AG04449 (cell line): ENCODE results near the gene ZNF281.
"Not testable (repeated sequence)": the region's sequence is repeated elsewhere in the genome, so short reads cannot be mapped to it uniquely, and the experiment has no call there.

Experiments
- CTCF ChIA-PET: fragments of 350-600 bp; formaldehyde crosslinking; extraction: SDS; loops from one replicate; lab custom pipeline; 2021; ENCODE audit warnings: antibody characterized with exemption; lab: Yijun Ruan, JAX
- POLR2A ChIA-PET: fragments of 400-600, 350-600 bp; formaldehyde crosslinking; extraction: SDS; loops from one replicate; lab custom pipeline; 2020; ENCODE audit warnings: antibody characterized with exemption, inconsistent platforms; lab: Yijun Ruan, JAX
- DNase-seq: peaks from one replicate; pipeline ENCODE4 v3.0.0-alpha.2; 2010; ENCODE audit warnings: low read depth, low spot score
- H3K4me3 ChIP-seq: 2 replicates; pipeline ENCODE4 v1.5.1; 2011; ENCODE audit warnings: low read depth, mild to moderate bottlenecking, control low read depth, low read length
- TF ChIP-seq, protein P1 (sequence below): IDR thresholded peaks from one replicate; pipeline ENCODE4 v1.5.1; 2011; ENCODE audit warnings: mild to moderate bottlenecking, moderate library complexity, low read length, control low read depth, inconsistent platforms; ENCODE audit not compliant: insufficient read depth; ENCODE audit errors: missing control alignments

The ZNF281 gene

DNA sequence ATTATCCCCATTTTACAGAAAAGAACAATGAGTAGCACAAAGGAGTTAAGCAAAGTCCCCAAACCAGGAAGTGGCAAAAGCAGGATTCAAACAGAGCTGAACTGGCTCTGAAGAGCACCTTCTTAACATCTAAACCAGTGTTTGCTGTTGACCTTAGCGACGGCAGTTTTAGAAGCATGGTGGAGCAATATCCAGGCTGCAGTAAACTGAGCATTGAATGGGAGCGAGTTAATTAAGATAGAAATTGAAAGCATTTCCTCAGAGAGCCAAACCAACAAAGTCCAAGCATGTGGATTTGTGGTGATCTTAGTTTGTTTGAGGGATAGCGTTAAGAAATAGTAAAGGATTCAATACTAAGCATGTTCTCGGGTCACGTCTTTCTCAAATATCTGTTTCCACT is 13.4 kb upstream of the ZNF281 start:
- no peak overlapping the region for H3K4me3 ChIP-seq
- CTCF ChIA-PET: interaction anchor here (0.7 to 1.2 kb wide), 2 partner anchors 15 to 116 kb away, joined by 3 read pairs; no protein-coding TSS in a partner anchor
- DNase-seq: no peak
- POLR2A ChIA-PET: no interaction called here
- TF ChIP-seq, protein P1, sequence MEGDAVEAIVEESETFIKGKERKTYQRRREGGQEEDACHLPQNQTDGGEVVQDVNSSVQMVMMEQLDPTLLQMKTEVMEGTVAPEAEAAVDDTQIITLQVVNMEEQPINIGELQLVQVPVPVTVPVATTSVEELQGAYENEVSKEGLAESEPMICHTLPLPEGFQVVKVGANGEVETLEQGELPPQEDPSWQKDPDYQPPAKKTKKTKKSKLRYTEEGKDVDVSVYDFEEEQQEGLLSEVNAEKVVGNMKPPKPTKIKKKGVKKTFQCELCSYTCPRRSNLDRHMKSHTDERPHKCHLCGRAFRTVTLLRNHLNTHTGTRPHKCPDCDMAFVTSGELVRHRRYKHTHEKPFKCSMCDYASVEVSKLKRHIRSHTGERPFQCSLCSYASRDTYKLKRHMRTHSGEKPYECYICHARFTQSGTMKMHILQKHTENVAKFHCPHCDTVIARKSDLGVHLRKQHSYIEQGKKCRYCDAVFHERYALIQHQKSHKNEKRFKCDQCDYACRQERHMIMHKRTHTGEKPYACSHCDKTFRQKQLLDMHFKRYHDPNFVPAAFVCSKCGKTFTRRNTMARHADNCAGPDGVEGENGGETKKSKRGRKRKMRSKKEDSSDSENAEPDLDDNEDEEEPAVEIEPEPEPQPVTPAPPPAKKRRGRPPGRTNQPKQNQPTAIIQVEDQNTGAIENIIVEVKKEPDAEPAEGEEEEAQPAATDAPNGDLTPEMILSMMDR: no peak

GRCh38 chr1:200422211-200422610 is 12.4 kb upstream of the ZNF281 start:
- ChIA-PET CTCF (interaction anchor here (1.2 kb wide), 1 partner anchor 16 kb away, joined by 3 read pairs; no protein-coding TSS in a partner anchor), POLR2A (interaction anchor here (0.5 kb wide), 1 partner anchor 68 kb away, joined by 3 read pairs; no protein-coding TSS in a partner anchor)
- TF ChIP-seq, protein P1: no peak
- H3K4me3 ChIP-seq: no peak overlapping the region
- no peak for DNase-seq

DNA sequence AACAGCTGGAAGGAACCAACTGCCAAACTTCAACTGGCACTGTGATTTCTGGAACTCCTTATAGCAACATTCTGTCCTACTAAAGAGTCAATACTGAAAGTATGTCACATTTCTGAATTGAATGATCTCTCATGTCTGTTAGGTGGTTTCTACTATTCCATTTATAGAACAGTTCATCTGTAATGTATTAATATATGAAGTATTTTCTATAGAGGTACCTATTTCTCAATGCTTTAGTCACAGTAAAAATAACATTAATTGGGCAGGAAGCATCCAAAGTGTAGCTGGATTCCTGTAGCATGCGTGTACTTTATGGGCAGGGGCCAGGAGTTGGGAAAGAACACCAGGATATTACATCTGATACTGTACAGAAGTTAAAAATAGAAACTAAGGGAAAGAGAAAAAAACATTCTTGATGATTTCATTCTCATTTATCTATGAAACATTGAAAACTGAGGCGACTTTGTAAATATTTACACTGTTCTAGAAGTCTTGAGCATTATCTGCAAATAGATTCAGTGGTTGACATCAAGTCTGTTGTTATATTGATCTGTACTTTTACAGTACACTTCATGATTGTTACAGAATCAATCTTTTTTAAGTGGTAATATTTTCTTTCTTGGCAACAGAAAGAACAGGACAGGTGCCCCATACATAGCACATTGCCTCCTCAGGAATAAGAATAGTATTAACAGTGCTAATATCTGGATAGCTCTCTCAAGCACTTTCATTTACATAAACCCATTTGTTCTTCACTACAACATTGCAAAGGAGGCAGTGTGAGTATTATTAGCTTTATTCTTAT is 6.2 kb upstream of the ZNF281 start:
- peak; percentile 93 for DNase-seq
- TF ChIP-seq, protein P1: no peak
- CTCF ChIA-PET: interaction anchor here (1.3 kb wide), 1 partner anchor 73 kb away, joined by 5 read pairs; no protein-coding TSS in a partner anchor
- no peak overlapping the region for H3K4me3 ChIP-seq
- POLR2A ChIA-PET: interaction anchor here (0.7 to 1.3 kb wide), 5 partner anchors 36 to 102 kb away, joined by 3 to 4 read pairs (median 3); no protein-coding TSS in a partner anchor

GRCh38 chr1:200415227-200415626 is 5.4 kb upstream of the ZNF281 start:
- no peak overlapping the region for H3K4me3 ChIP-seq
- ChIA-PET CTCF (interaction anchor here (1.3 to 1.6 kb wide), 2 partner anchors 73 to 136 kb away, joined by 4 to 5 read pairs; no protein-coding TSS in a partner anchor), POLR2A (interaction anchor here (0.6 to 1.3 kb wide), 3 partner anchors 43 to 101 kb away, joined by 3 to 4 read pairs (median 3); no protein-coding TSS in a partner anchor)
- no peak for DNase-seq
- TF ChIP-seq, protein P1: no peak

DNA sequence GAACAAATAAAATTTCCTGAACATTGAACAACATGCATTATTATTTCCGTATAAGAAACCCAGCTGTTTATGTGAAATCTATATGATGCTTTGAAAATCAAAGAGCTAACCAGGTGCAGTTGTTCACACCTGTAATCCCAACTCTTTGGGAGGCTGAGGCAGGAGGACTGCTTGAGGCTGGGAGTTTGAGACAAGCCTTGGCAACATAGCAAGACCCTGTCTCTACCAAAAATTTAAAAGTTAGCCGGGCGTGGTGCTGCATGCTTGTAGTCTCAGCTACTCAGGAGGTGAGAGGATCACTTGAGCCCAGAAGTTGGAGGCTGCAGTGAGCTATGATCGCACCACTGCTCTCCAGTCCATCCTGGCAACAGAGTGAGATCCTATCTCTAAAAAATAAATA is 4.8 kb upstream of the ZNF281 start:
- TF ChIP-seq, protein P1: no peak
- H3K4me3 ChIP-seq: no peak overlapping the region
- CTCF ChIA-PET: interaction anchor here (1.6 kb wide), 1 partner anchor 135 kb away, joined by 4 read pairs; no protein-coding TSS in a partner anchor
- DNase-seq: no peak
- POLR2A ChIA-PET: interaction anchor here (0.6 kb wide), 2 partner anchors 43 to 60 kb away, joined by 3 read pairs; no protein-coding TSS in a partner anchor

- POLR2A ChIA-PET, DNase-seq, H3K4me3 ChIP-seq: not testable (repeated sequence)
- CTCF ChIA-PET: interaction anchor here (1.6 kb wide), 1 partner anchor 134 kb away, joined by 4 read pairs; no protein-coding TSS in a partner anchor
Observed at GRCh38 chr1:200413766-200414165, 3.9 kb upstream of the ZNF281 start.
